Esophagus squamous epithelium (tissue), 4 donors: ENCODE results near the gene CDKAL1.

Experiments used
- CTCF ChIP-seq, 6 experiments: fragments of 450-650 bp in 4 of 6; fragments of 200-600 bp in 2 of 6; sonication (generic) in 2 of 6; IDR thresholded peaks; one replicate each; pipeline ENCODE4 v1.5.1; 2016 to 2019; ENCODE audit warnings: antibody characterized with exemption in 6 of 6, mild to moderate bottlenecking in 4 of 6, moderate library complexity in 4 of 6
- POLR2A ChIP-seq, 4 donors: fragments of 450-650 bp; IDR thresholded peaks; one replicate each; pipeline ENCODE4 v1.6.1; 2017; ENCODE audit warnings: antibody characterized with exemption in 4 of 4, mild to moderate bottlenecking in 4 of 4, moderate library complexity in 3 of 4

- no peak for TF ChIP-seq CTCF (IDR thresholded peaks at IDR 0.05)
- TF ChIP-seq POLR2A (IDR thresholded peaks at IDR 0.05), result no peak
Measured at GRCh38 chr6:20922743-20923142, 388.5 kb downstream of the CDKAL1 start.
